Caco-2 (cell line): ENCODE measurements around the gene PI16. TPM values are rescaled to one million over a fixed set of nuclear protein-coding genes. Genes with fewer than 3 reads are reported as not detected.

Experiments used
- BruUV-seq: library from RNA; stranded (reverse); fragments of 400-500 nt; replicated peaks from 2 replicates; lab custom pipeline; 2021; lab: Mats Ljungman, UMichigan
- CTCF ChIA-PET: fragments of 300-600 bp; sonication (Branson Sonifier 250); formaldehyde crosslinking; loops from one replicate; lab custom pipeline; 2022; ENCODE audit warnings: antibody characterized with exemption; lab: Charles Lee
- POLR2A ChIA-PET: fragments of 300-600 bp; sonication (Branson Sonifier 250); formaldehyde crosslinking; loops from one replicate; lab custom pipeline; 2022; ENCODE audit warnings: antibody characterized with exemption; lab: Charles Lee
- DNase-seq, 2 experiments: peaks; one replicate each; pipeline versions ENCODE4 v3.0.0 to v3.0.0-alpha.2; 2020 to 2022
- H3K27me3 ChIP-seq: replicated peaks from 2 replicates; pipeline ENCODE4 v1.6.0; 2011; ENCODE audit warnings: low read length; ENCODE audit not compliant: control insufficient read depth, insufficient read depth
- H3K36me3 ChIP-seq: 2 replicates; pipeline ENCODE4 v1.5.1; 2011; ENCODE audit warnings: low read length; ENCODE audit not compliant: control insufficient read depth, insufficient read depth
- H3K4me1 ChIP-seq: fragments of 250-450 bp; sonication (Bioruptor Pico); 2 replicates; pipeline ENCODE4 v1.5.1; 2020; ENCODE audit warnings: mild to moderate bottlenecking
- H3K4me3 ChIP-seq: 2 replicates; pipeline ENCODE4 v1.5.1; 2011; ENCODE audit warnings: low read depth, mild to moderate bottlenecking, control low read depth, low read length
- H3K9me3 ChIP-seq: fragments of 250-450 bp; sonication (Bioruptor Pico); 2 replicates; pipeline ENCODE4 v1.5.1; 2020; ENCODE audit warnings: mild to moderate bottlenecking, moderate library complexity
- H3K27ac Mint-ChIP-seq: one replicate; pipeline ENCODE4 v1.8.0; 2022; ENCODE audit warnings: mixed read lengths; ENCODE audit not compliant: unreplicated experiment
- H3K27me3 Mint-ChIP-seq: one replicate; pipeline ENCODE4 v1.8.0; 2022; ENCODE audit warnings: mixed read lengths; ENCODE audit not compliant: insufficient read depth, unreplicated experiment
- H3K36me3 Mint-ChIP-seq: one replicate; pipeline ENCODE4 v1.8.0; 2022; ENCODE audit warnings: mild to moderate bottlenecking, mixed read lengths; ENCODE audit not compliant: insufficient read depth, unreplicated experiment
- H3K4me1 Mint-ChIP-seq: one replicate; pipeline ENCODE4 v1.8.0; 2022; ENCODE audit warnings: low read depth, mixed read lengths; ENCODE audit not compliant: unreplicated experiment
- H3K4me3 Mint-ChIP-seq: one replicate; pipeline ENCODE4 v1.8.0; 2022; ENCODE audit warnings: mild to moderate bottlenecking, moderate library complexity, mixed read lengths; ENCODE audit not compliant: unreplicated experiment
- H3K9me3 Mint-ChIP-seq: one replicate; pipeline ENCODE4 v1.8.0; 2022; ENCODE audit warnings: mixed read lengths; ENCODE audit not compliant: unreplicated experiment
- intact Hi-C: fragments of 100-400 bp; cut with micrococcal nuclease; formaldehyde crosslinking; loops from one replicate; pipeline ENCODE4 v1.10.0; 2022; ENCODE audit not compliant: unreplicated experiment
- total RNA-seq: library from RNA; stranded (reverse); gene quantifications from 2 replicates; pipeline ENCODE4 v1.2.3, GENCODE V29; 2022
- TF ChIP-seq, protein P1 (sequence below), 2 experiments: fragments of 200-600 bp in 1 of 2; IDR thresholded peaks; 1 replicate in 1 of 2; 2 replicates in 1 of 2; pipeline versions ENCODE4 v1.5.1 to v1.8.0; 2011 to 2022; ENCODE audit warnings: antibody characterized with exemption in 1 of 2, control low read depth in 1 of 2, inconsistent platforms in 1 of 2, low read depth in 1 of 2, low read length in 1 of 2, mild to moderate bottlenecking in 1 of 2, moderate library complexity in 1 of 2; ENCODE audit not compliant: insufficient read depth in 1 of 2, severe bottlenecking in 1 of 2, unreplicated experiment in 1 of 2

Gene PI16
- total RNA-seq, 1 experiment from 2014 or later, result not detected

DNA sequence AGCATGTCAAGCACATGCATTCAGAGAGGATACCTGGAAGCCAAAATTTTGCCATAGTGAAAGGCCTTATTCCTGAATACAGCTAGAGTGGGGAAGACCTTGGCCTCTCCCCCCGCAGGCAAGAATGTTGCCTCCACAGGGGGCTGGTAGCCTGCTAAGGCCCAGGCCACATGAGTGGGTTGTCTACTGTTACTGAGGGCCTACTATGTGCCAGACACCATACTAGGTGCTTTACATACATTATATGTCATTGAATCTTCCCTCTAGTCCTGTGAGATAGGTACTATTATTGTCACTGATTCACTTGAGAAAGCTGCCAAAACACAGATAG, 642 bp upstream of the PI16 start:
- POLR2A ChIA-PET, result no interaction called here
- TF ChIP-seq, protein P1, sequence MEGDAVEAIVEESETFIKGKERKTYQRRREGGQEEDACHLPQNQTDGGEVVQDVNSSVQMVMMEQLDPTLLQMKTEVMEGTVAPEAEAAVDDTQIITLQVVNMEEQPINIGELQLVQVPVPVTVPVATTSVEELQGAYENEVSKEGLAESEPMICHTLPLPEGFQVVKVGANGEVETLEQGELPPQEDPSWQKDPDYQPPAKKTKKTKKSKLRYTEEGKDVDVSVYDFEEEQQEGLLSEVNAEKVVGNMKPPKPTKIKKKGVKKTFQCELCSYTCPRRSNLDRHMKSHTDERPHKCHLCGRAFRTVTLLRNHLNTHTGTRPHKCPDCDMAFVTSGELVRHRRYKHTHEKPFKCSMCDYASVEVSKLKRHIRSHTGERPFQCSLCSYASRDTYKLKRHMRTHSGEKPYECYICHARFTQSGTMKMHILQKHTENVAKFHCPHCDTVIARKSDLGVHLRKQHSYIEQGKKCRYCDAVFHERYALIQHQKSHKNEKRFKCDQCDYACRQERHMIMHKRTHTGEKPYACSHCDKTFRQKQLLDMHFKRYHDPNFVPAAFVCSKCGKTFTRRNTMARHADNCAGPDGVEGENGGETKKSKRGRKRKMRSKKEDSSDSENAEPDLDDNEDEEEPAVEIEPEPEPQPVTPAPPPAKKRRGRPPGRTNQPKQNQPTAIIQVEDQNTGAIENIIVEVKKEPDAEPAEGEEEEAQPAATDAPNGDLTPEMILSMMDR (IDR thresholded peaks at IDR 0.05; ENCODE audit: insufficient read depth in 1 of 2, low read depth in 1 of 2, low read length in 1 of 2, severe bottlenecking in 1 of 2, unreplicated experiment in 1 of 2), result no peak
- Mint-ChIP-seq H3K4me1 (no peaks in the 10 kb centered on the region), H3K27ac (no peak overlapping the region), H3K27me3 (no peaks in the 10 kb centered on the region), H3K9me3 (no peaks in the 10 kb centered on the region), H3K4me3 (no peak overlapping the region), H3K36me3 (no peaks in the 10 kb centered on the region)
- Histone ChIP-seq H3K36me3 (no peaks in the 10 kb centered on the region), H3K4me1 (no peaks in the 10 kb centered on the region), H3K27me3 (no peaks in the 10 kb centered on the region), H3K9me3 (no peaks in the 10 kb centered on the region), H3K4me3 (no peak overlapping the region)
- intact Hi-C loops, result no loop called here
- DNase-seq, result no peak
- CTCF ChIA-PET, result no interaction called here
- BruUV-seq, result no TSS peak

DNA sequence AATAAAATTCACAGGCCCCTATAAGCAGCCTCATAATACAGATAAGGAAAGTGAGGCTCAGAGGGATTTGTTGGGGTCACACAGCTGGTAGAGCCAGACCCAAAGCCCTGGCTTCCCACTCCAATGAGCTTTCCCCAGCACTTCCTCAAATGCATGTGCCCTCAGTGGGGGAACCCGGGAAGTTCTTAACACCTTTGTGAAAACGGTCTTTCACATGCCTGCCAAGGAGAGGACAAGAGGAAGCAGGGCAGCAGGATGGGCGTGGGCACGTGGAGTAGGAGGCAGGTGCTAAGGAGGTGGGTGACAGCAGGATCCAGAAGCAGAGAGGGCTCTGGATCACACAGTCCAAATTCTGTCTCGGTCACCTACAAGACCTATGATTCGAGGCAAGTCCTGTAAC, 598 bp downstream of the PI16 start:
- Histone ChIP-seq H3K9me3 (no peaks in the 10 kb centered on the region), H3K4me3 (no peak overlapping the region), H3K4me1 (no peaks in the 10 kb centered on the region), H3K27me3 (no peaks in the 10 kb centered on the region), H3K36me3 (no peaks in the 10 kb centered on the region)
- Mint-ChIP-seq H3K4me1 (no peaks in the 10 kb centered on the region), H3K27ac (no peak overlapping the region), H3K4me3 (no peak overlapping the region), H3K27me3 (no peaks in the 10 kb centered on the region), H3K36me3 (no peaks in the 10 kb centered on the region), H3K9me3 (no peaks in the 10 kb centered on the region)
- POLR2A ChIA-PET, result no interaction called here
- intact Hi-C loops, result no loop called here
- TF ChIP-seq, protein P1 (IDR thresholded peaks at IDR 0.05; ENCODE audit: insufficient read depth in 1 of 2, low read depth in 1 of 2, low read length in 1 of 2, severe bottlenecking in 1 of 2, unreplicated experiment in 1 of 2), result no peak
- CTCF ChIA-PET, result interaction anchor here (0.9 kb wide), 1 partner anchor 63 kb away, joined by 3 read pairs; no protein-coding TSS in a partner anchor
- no TSS peak for BruUV-seq
- no peak for DNase-seq

DNA sequence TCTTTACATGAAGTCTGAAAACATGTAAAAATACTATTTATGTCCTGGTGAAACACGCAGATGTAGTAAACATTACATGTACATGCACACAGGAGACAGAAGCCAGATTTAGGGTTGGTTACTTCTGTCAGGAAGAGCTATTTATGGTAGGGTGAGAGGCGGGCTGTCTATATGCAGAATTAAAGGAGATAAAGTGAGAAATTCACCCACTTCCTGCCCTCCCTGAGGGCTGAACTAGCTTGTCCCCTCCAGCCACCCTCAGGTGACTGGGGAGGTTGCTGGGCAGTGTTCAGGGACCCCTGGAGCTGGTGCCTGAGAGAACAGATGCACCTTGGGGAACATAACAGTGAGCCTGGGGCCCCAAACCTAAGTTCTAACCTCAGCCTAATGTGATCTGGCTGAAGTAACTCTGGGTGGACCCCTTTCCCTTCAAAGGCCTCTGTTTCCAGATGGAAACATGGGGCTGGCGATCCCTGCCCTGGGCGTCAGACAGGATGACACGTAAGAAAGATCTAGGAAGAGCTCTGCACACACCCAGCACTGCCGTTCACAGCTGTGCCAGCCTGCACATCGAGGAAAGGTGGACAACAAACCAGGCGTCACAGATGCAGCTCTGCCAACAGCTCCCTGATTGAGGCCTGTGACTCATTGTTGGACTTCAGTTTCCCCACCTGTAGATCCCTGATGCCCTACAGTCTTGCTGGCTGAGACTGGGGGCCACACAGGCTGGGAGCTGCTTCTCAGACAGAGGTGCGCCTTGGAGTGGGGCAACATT, 1.3 kb downstream of the PI16 start:
- H3K27ac Mint-ChIP-seq, result no peak overlapping the region
- TF ChIP-seq, protein P1 (IDR thresholded peaks at IDR 0.05; ENCODE audit: insufficient read depth in 1 of 2, low read depth in 1 of 2, low read length in 1 of 2, severe bottlenecking in 1 of 2, unreplicated experiment in 1 of 2), result no peak
- H3K9me3 Mint-ChIP-seq, result no peaks in the 10 kb centered on the region
- no peak overlapping the region for H3K4me3 ChIP-seq
- intact Hi-C loops, result no loop called here
- BruUV-seq, result no TSS peak
- no peaks in the 10 kb centered on the region for H3K36me3 Mint-ChIP-seq
- H3K27me3 ChIP-seq, result no peaks in the 10 kb centered on the region
- CTCF ChIA-PET, result interaction anchor here (0.9 kb wide), 1 partner anchor 62 kb away, joined by 3 read pairs; no protein-coding TSS in a partner anchor
- H3K4me1 ChIP-seq, result 0 out of 2 replicates have a peak, but pooled peaks cover 2% of the 10 kb centered on the region
- no peaks in the 10 kb centered on the region for H3K9me3 ChIP-seq
- no peak for DNase-seq
- POLR2A ChIA-PET, result no interaction called here
- no peaks in the 10 kb centered on the region for H3K4me1 Mint-ChIP-seq
- no peak overlapping the region for H3K4me3 Mint-ChIP-seq
- H3K36me3 ChIP-seq, result no peaks in the 10 kb centered on the region
- H3K27me3 Mint-ChIP-seq, result no peaks in the 10 kb centered on the region
